EL (cell line): ENCODE data around the gene CHAF1A.
A peak's percentile ranks its signal among the peaks of the same experiment; 100 is the strongest.

ENCODE experiments used
- DNase-seq: peaks from one replicate; pipeline ENCODE4 v3.0.0-alpha.2; 2016

Gene CHAF1A

GRCh38 chr19:4366666-4367335 lies 35.6 kb upstream of the CHAF1A start:
- no peak for DNase-seq

- DNase-seq = no peak
These were observed 35.1 kb upstream of the CHAF1A start for GRCh38 chr19:4367336-4367723.

- DNase-seq = no peak
These were observed 34.7 kb upstream of the CHAF1A start for GRCh38 chr19:4367781-4368127.

DNA sequence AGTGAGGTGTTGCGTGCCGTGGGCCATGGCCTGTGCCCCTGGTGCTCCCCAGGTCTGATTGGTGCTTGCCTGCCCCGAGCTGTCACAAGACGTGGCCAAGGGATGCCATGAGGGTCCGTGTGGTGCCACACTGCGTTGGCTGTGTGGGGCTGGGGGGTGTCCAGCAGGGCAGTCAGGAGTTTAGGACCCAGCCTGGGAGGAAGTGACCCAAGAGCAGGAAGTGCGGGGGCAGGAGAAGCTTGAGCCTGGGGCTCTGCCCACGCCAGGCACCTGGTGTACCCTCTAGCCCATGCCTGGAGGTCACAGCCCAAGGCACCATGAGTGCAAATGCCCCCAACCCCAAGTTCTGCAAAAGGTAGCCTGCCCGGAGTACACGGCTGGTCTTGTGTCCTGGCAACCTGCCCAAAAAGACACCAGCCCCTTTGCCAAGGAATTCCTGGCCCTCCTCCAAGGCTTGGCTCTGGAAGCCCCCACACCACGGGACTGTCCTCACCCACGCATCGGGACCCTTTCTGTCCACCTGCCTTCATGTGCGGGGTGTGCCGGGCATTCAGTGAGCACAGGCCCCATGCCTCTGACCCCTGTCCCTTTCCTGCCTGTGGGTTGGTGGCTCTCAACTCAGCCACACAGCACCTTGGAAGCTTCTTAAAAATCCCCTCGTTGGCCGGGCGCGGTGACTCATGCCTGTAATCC lies 34.2 kb upstream of the CHAF1A start:
- DNase-seq = no peak

DNA sequence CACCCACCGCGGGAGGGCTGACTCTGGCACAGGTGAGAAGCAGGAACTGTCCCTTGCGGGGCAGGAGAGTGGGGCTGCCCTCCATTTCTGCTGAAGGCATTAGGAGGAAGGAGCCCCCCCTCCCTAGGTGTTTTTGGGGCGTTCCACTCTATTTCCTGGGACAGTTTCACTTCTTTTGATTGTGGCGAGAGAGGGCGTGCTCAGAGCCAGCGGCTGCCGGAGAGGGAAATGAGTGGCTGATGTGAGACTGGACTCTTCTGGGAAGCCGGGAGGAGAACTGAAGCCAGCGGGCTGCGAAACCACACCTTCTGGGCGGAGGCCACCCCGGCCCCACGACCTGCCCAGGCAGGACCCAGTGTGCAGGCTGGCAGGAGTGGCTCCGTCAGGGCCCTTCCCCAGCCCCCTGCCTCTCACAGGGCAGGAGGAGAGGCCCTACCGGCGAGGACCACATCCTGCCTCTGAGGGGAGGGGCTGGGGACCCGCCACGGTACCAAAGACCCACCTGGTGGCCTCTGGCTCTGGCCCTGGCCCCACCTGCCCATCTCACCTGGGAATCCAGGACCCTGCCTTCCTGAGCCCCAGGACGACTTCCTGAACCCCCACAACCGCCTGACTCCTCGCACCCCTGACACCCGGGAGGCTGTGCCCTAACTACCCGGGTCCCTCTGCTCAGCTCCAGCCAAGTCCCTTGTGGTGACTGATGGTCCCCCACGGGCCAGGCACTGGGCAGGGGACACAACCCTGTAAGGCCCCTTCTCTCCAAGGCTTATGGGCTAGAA lies 33.1 kb upstream of the CHAF1A start:
- DNase-seq = no peak

DNA sequence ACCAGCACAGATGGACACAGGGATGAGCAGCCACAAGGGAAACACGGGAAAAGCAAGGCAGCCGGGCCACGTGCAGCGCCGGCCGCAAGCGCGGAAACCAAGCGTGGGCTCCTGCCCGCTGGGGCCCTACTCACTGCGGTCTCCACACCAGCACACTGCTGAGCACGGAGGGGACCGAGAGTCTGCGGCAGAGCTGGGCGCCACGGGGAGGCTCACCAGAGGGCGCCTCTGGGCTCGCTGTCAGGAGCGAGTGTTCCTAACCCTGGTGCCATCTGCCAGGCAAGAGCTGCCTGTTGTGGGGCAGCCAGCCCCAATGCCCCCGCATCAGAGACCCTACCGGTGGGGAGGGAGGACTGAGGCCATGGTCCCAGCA lies 32.6 kb upstream of the CHAF1A start:
- no peak for DNase-seq

DNA sequence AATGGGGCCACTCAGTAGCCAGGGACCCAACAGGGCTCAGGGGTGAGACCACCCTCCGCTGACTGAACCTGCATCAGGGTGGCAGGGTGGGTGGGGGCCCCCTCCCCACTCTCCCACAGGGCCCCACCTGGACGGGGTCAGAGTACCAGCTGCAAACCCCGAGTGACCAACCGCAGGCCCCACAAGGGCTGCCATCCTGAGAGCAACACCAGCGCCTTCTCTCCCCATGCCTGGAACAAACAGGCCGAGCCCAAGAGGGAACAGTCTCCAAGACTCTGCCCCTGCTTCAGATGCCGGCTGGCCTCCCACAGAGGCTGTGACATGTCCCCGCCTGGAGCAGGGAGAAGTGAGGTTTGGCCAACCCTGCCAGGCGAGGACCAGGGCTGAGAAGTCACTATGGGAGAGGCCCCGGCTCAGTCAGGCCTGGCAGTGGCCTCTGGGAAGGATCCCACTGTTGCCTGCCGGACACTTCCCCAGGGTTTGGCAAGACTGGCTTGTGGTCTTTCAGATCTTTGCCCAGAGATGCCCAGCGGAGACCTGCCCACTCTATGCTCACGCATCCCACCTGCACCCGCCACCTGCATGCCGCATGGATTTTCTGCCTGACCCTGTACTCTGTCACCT lies 31.9 kb upstream of the CHAF1A start:
- no peak for DNase-seq

GRCh38 chr19:4371247-4372164 lies 30.9 kb upstream of the CHAF1A start:
- no peak for DNase-seq

GRCh38 chr19:4372165-4373012 lies 30.1 kb upstream of the CHAF1A start:
- DNase-seq = no peak

- no peak for DNase-seq
These were observed 29.4 kb upstream of the CHAF1A start for GRCh38 chr19:4373013-4373367.

DNA sequence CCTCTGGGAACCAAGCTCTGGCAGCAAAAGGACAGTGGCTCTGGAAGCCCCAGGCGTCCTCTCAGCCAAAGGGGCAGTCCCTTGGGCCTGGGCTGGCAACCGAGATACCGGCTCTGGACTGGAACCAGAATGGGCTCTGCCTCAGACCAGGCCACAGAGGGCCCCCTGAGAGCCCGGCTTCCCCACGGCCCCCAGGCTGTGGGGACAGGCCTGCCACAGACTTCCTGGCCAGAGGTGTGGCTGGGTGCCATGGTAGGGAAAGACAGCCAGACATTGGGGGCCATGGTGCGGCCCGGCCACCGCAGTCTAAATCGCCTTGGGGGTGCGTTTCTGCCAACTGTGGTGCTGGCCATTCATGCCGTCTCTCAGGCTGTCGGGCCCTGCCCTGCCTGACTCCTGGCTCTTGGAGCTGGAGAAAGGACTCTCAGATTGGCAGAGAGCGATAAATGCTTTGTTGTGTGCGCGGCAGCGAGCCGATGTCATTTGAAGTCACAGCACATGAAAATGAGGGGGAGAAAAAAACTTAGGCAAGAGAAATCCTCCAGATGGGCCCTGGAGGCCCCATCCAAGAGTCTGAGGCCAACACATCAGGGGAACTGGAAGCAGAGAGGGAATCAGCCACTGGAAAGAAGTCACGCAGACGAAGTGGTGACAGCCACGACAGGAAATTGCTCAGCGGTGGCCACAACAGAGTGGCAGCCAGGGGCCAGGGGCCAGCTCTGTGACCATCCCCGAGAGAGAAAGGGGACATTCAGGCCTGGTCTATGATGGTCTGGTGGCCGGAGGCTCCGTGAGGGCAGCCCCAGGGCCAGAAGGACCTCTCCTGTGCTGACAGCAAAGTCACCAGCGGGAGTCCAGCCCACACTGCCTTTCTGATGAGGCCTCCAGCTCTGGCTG lies 28.6 kb upstream of the CHAF1A start:
- DNase-seq = no peak

GRCh38 chr19:4374498-4375163 lies 27.8 kb upstream of the CHAF1A start:
- DNase-seq = peak; percentile 96

DNA sequence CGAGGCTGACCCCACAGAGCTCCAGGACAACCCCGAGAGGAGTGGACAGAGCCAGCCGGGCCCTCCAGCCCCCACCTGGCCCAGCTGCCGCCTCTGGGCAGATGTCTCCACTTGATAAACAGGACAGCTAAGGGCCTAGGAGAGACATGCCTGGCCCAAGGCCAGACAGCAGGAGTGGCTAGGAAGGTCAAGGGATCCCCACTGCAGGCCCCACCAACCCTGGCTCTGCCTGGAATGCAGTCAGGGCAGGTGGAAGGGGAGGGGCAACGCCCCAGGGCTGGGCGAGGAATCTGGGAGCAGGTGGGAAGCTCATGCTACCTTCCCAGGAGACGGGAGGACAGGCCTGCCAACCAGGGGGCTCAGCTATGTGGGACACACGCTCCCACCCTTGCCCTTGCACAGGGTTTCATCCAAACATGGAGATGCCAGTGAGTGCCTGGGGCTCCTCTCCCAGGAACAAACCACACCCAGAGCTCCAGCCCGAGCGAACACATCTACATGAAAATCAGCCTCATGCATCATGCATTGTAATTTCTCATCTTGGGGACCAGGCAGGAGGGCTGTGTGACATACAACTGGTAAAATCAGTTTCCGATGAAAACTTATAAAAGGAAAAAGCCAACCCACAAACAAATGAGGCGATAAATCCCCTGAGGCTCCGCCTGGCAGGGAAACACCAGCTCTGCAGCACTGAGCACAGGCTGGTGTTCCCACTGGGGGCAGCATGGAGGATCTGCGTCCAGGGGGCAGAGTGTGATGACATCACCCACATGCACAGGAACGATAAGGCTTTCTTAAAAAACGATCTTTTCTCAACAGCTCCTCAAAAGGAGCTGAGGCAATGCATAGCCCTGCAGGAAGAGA lies 27.0 kb upstream of the CHAF1A start:
- DNase-seq = peak; percentile 87

DNA sequence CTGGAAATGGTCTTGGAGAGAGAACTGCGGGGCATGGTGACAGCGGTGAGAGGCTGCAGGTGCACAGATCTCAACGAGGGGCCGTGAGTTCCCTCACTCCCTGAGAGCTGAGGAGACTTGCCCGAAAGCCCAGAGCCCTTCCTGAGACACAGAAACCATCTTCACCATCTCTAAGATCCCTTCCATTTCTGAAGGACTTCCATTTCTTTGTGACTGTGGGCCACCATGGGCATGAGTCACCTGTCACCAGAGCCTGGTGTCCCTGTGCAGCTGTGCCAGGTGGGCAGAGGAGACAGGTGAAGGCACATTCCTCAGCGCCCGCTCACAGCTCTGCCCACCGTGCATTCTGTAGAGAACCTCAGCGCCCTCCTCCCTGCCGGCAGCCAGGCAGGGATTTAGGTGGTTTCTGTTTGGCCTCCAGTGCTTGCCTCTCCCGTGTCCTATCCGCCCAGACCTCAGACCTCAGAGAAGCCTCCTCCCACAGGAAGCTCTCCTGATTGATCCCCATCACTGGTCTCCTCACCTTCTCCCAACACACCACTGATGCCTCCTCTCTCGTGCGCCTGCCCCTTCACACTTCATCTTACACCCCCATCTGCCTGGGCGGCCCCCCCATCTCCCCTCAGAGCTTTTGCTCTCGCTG lies 26.3 kb upstream of the CHAF1A start:
- no peak for DNase-seq

GRCh38 chr19:4376671-4376990 lies 25.8 kb upstream of the CHAF1A start:
- DNase-seq = no peak

DNA sequence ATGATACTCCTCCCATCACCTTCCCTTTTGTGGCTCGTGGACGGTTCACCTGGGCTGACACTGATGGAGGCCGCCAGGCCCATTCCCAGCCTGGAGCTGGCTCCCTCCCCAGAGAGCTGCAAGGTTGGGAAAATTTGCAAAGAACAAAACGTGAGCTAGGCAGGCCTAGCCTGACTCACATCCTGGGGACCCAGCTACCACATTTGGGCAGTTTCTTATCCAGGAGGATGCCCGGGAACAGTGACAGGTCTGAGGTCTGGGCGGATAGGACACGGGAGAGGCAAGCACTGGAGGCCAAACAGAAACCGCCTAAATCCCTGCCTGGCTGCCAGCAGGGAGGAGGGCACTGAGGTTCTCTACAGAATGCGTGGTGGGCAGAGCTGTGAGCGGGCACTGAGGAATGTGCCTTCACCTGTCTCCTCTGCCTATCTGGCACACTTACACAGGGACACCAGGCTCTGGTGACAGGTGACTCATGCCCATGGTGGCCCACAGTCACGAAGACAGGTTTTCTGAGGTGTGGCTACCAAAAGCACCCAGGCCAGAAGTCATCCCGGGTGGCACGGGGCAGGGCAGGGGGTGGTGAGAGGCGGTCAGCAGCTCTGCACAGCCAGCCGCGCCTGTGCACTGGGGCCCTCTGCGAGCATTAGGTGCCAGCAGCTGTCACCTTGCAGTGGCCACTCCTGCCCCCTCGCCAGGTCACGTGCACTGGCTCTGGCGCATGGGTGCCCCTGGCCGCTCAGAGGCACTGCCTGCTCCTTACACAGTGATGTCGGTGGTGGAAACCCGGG lies 25.3 kb upstream of the CHAF1A start:
- DNase-seq = peak; percentile 44

- no peak for DNase-seq
These were observed 23.6 kb upstream of the CHAF1A start for GRCh38 chr19:4378886-4379285.
